SK-N-SH (cell line): ENCODE data around the gene TAS2R16. TPM values are rescaled to one million over a fixed set of nuclear protein-coding genes. Genes with fewer than 3 reads are reported as not detected.

Experiments
- CTCF ChIA-PET: fragments of 300-600, 350-600 bp; formaldehyde crosslinking; extraction: SDS; loops from one replicate; lab custom pipeline; 2021; lab: Yijun Ruan, JAX
- POLR2A ChIA-PET: fragments of 350-600 bp; sonication (Branson Sonifier 250); formaldehyde crosslinking; extraction: SDS; loops from one replicate; lab custom pipeline; 2020; ENCODE audit warnings: antibody characterized with exemption, inconsistent platforms; lab: Yijun Ruan, JAX
- DNase-seq: peaks from one replicate; pipeline ENCODE4 v3.0.0; 2012
- H2AFZ ChIP-seq: fragments of 200-600 bp; sonication (generic); 2 replicates; pipeline ENCODE4 v1.8.1; 2016; ENCODE audit warnings: antibody characterized with exemption, mild to moderate bottlenecking, low read depth
- H3F3A ChIP-seq: fragments of 200-600 bp; sonication (generic); replicated peaks from 2 replicates; pipeline ENCODE3; 2016; ENCODE audit warnings: antibody characterized with exemption, mild to moderate bottlenecking; ENCODE audit not compliant: insufficient read depth
- H3K27ac ChIP-seq, 2 experiments: fragments of 200-500 bp in 1 of 2; fragments of 200-600 bp in 1 of 2; sonication (Bioruptor generic) in 1 of 2; sonication (generic), shearing (Covaris generic) in 1 of 2; 2 replicates each; pipeline versions ENCODE4 v1.5.1 to v1.6.1; 2014 to 2016; ENCODE audit warnings: low read depth in 2 of 2, inconsistent platforms in 1 of 2, low read length in 1 of 2, mild to moderate bottlenecking in 1 of 2, mixed read lengths in 1 of 2
- H3K27me3 ChIP-seq: fragments of 200-600 bp; sonication (generic), shearing (Covaris generic); 2 replicates; pipeline ENCODE4 v1.6.1; 2016; ENCODE audit warnings: mixed run types; ENCODE audit not compliant: insufficient read depth
- H3K36me3 ChIP-seq, 2 experiments: fragments of 200-500 bp in 1 of 2; fragments of 200-600 bp in 1 of 2; sonication (Bioruptor generic) in 1 of 2; sonication (generic) in 1 of 2; replicated peaks in 1 of 2; 2 replicates each; pipeline versions ENCODE3 to v1.5.1; 2014 to 2016; ENCODE audit warnings: low read length in 1 of 2, mild to moderate bottlenecking in 1 of 2; ENCODE audit not compliant: insufficient read depth in 2 of 2, control insufficient read depth in 1 of 2
- H3K4me1 ChIP-seq, 2 experiments: fragments of 200-500 bp in 1 of 2; fragments of 200-600 bp in 1 of 2; sonication (Bioruptor generic) in 1 of 2; sonication (generic), shearing (Covaris generic) in 1 of 2; 2 replicates each; pipeline versions ENCODE4 v1.5.1 to v1.6.1; 2014 to 2016; ENCODE audit warnings: low read depth in 1 of 2, low read length in 1 of 2, mixed run types in 1 of 2; ENCODE audit not compliant: insufficient read depth in 2 of 2, control insufficient read depth in 1 of 2
- H3K4me2 ChIP-seq: fragments of 200-600 bp; sonication (generic), shearing (Covaris generic); 2 replicates; pipeline ENCODE4 v1.6.1; 2017; ENCODE audit warnings: mixed run types
- H3K4me3 ChIP-seq, 2 experiments: fragments of 200-500 bp in 1 of 2; fragments of 200-600 bp in 1 of 2; sonication (Bioruptor generic) in 1 of 2; sonication (generic), shearing (Covaris generic) in 1 of 2; 2 replicates each; pipeline versions ENCODE4 v1.5.1 to v1.8.1; 2014 to 2016; ENCODE audit warnings: low read depth in 2 of 2, inconsistent platforms in 1 of 2, low read length in 1 of 2, mild to moderate bottlenecking in 1 of 2, mixed read lengths in 1 of 2, moderate library complexity in 1 of 2
- H3K79me2 ChIP-seq: fragments of 200-600 bp; sonication (generic); 2 replicates; pipeline ENCODE4 v1.8.1; 2017; ENCODE audit warnings: mild to moderate bottlenecking; ENCODE audit not compliant: insufficient read depth
- H3K9ac ChIP-seq: fragments of 200-600 bp; sonication (generic); 2 replicates; pipeline ENCODE4 v1.6.1; 2017; ENCODE audit warnings: mixed run types
- H3K9me2 ChIP-seq: fragments of 200-600 bp; sonication (generic); 2 replicates; pipeline ENCODE4 v1.6.1; 2017; ENCODE audit warnings: mixed run types
- H3K9me3 ChIP-seq: fragments of 200-600 bp; sonication (generic); 2 replicates; pipeline ENCODE4 v1.6.1; 2017; ENCODE audit warnings: mixed run types, mild to moderate bottlenecking, moderate library complexity
- H4K20me1 ChIP-seq: fragments of 200-600 bp; sonication (generic); 2 replicates; pipeline ENCODE4 v1.6.1; 2017; ENCODE audit warnings: mild to moderate bottlenecking, mixed run types; ENCODE audit not compliant: insufficient read depth
- ELF1 ChIP-seq: IDR thresholded peaks from 2 replicates; pipeline ENCODE4 v1.4.0; 2012
- EP300 ChIP-seq, 2 experiments: IDR thresholded peaks; 2 replicates each; pipeline versions ENCODE4 v1.4.0 to v1.6.1; 2012; ENCODE audit warnings: borderline replicate concordance in 1 of 2, low read depth in 1 of 2, low read length in 1 of 2
- EZH2phosphoT487 ChIP-seq: fragments of 200-600 bp; sonication (generic); IDR thresholded peaks from 2 replicates; pipeline ENCODE4 v1.6.1; 2017; ENCODE audit warnings: low read depth, mixed run types, mild to moderate bottlenecking, antibody characterized with exemption, moderate library complexity, borderline replicate concordance
- FOSL2 ChIP-seq: IDR thresholded peaks from 2 replicates; pipeline ENCODE4 v1.4.0; 2012; ENCODE audit warnings: low read depth, mild to moderate bottlenecking, moderate library complexity, borderline replicate concordance
- FOXJ3 ChIP-seq: sonication (generic); formaldehyde crosslinking; IDR thresholded peaks from 2 replicates; pipeline ENCODE4 v1.5.1; 2020; ENCODE audit warnings: mild to moderate bottlenecking, missing genetic modification reagents
- GABPA ChIP-seq: IDR thresholded peaks from 2 replicates; pipeline ENCODE4 v1.4.0; 2012; ENCODE audit warnings: low read depth, mild to moderate bottlenecking
- MEF2A ChIP-seq: IDR thresholded peaks from 2 replicates; pipeline ENCODE4 v1.4.0; 2012; ENCODE audit warnings: low read depth, borderline replicate concordance
- NFIC ChIP-seq: IDR thresholded peaks from 2 replicates; pipeline ENCODE4 v1.4.0; 2012; ENCODE audit warnings: borderline replicate concordance
- NRF1 ChIP-seq: IDR thresholded peaks from 2 replicates; pipeline ENCODE4 v1.6.1; 2012; ENCODE audit warnings: low read depth, mild to moderate bottlenecking, low read length
- RAD21 ChIP-seq: IDR thresholded peaks from 2 replicates; pipeline ENCODE4 v1.6.1; 2012; ENCODE audit warnings: mild to moderate bottlenecking, low read length
- RCOR1 ChIP-seq: fragments of 150-350 bp; IDR thresholded peaks from 2 replicates; pipeline ENCODE4 v1.6.1; 2017; ENCODE audit warnings: antibody characterized with exemption, low read length
- RFX5 ChIP-seq: IDR thresholded peaks from 2 replicates; pipeline ENCODE4 v1.6.1; 2012; ENCODE audit warnings: mild to moderate bottlenecking, improper control_type of control experiment, low read length
- SMC3 ChIP-seq: IDR thresholded peaks from 2 replicates; pipeline ENCODE4 v1.6.1; 2012; ENCODE audit warnings: low read depth, low read length, improper control_type of control experiment
- TCF12 ChIP-seq: IDR thresholded peaks from 2 replicates; pipeline ENCODE4 v1.4.0; 2012
- TEAD4 ChIP-seq: IDR thresholded peaks from 2 replicates; pipeline ENCODE4 v1.4.0; 2012; ENCODE audit warnings: mild to moderate bottlenecking, borderline replicate concordance; ENCODE audit not compliant: insufficient read depth
- YY1 ChIP-seq: IDR thresholded peaks from 2 replicates; pipeline ENCODE4 v1.4.0; 2012; ENCODE audit warnings: low read depth, mild to moderate bottlenecking
- WGBS: methylation state at CpG from one replicate; pipeline ENCODE4 v1.1.6; 2017; ENCODE audit warnings: low lambda C conversion rate; 5-methylcytosine and 5-hydroxymethylcytosine counted together
- polyA plus RNA-seq, 3 experiments: library from polyadenylated mRNA; depleted of rRNA; stranded (reverse); fragments of >200 nt; gene quantifications; 2 replicates each; pipeline ENCODE4 v1.2.3, GENCODE V29; 2012
- TF ChIP-seq, protein P1 (sequence below): fragments of 200-600 bp; sonication (generic); IDR thresholded peaks from 2 replicates; pipeline ENCODE4 v1.6.1; 2017; ENCODE audit warnings: antibody characterized with exemption, mild to moderate bottlenecking, moderate library complexity
- TF ChIP-seq, protein P2 (sequence below): IDR thresholded peaks from 2 replicates; pipeline ENCODE4 v1.4.0; 2012; ENCODE audit warnings: low read depth
- TF ChIP-seq, protein P3 (sequence below): fragments of 150-350 bp; IDR thresholded peaks from 2 replicates; pipeline ENCODE4 v1.6.1; 2017; ENCODE audit warnings: antibody characterized with exemption, low read length, low read depth, borderline replicate concordance
- TF ChIP-seq, protein P4 (sequence below): IDR thresholded peaks from 2 replicates; pipeline ENCODE4 v1.6.1; 2012; ENCODE audit warnings: mild to moderate bottlenecking, low read depth, low read length, moderate library complexity

Gene TAS2R16
- polyA plus RNA-seq, 1 of the 3 experiments (the other 2 are of a cell fraction): not detected

DNA sequence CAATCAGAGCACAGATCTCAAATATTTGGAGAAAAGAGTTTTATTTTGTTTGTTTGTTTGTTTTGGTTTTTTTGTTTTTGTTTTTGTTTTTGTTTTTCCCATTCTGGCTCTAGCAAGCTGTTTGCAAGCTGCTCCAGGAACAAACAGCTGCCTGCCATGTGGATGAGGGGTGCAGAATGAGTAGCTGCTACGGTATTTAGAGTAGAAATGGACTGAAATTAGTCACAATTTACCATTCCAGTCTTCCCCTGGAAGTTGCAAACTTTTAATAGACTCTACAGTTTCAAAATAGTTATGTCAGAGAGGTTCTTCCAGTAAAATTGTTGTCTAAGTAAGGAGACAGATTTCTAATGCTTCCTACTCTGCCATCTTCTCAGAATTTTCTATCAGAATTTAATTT is 27.1 kb upstream of the TAS2R16 start:
- Histone ChIP-seq H3K27ac (no peak overlapping the region), H3K4me1 (peaks cover 0 to 12% of the 10 kb centered on the region in 2 experiments; a peak in 1 of 4 replicates), H3K9ac (no peak overlapping the region), H3K9me2 (no peaks in the 10 kb centered on the region), H3K27me3 (no peaks in the 10 kb centered on the region), H3K4me3 (no peak overlapping the region), H3K79me2 (no peaks in the 10 kb centered on the region), H2AFZ (no peak overlapping the region), H3F3A (peaks cover 15% of the 10 kb centered on the region), H3K9me3 (no peaks in the 10 kb centered on the region), H4K20me1 (no peaks in the 10 kb centered on the region), H3K4me2 (no peak overlapping the region), H3K36me3 (no peaks in the 10 kb centered on the region)
- TF ChIP-seq TEAD4 (no peak), ELF1 (no peak), RAD21 (no peak), MEF2A (no peak), NFIC (no peak), NRF1 (no peak), GABPA (no peak), TCF12 (no peak), FOXJ3 (CRISPR knock-in tag) (no peak), RCOR1 (no peak), EZH2phosphoT487 (no peak), SMC3 (no peak), YY1 (no peak), FOSL2 (no peak), EP300 (IDR thresholded peaks at IDR 0.05; ENCODE audit: borderline replicate concordance in 1 of 2, low read depth in 1 of 2, low read length in 1 of 2) (no peak), RFX5 (no peak)
- TF ChIP-seq, protein P1, sequence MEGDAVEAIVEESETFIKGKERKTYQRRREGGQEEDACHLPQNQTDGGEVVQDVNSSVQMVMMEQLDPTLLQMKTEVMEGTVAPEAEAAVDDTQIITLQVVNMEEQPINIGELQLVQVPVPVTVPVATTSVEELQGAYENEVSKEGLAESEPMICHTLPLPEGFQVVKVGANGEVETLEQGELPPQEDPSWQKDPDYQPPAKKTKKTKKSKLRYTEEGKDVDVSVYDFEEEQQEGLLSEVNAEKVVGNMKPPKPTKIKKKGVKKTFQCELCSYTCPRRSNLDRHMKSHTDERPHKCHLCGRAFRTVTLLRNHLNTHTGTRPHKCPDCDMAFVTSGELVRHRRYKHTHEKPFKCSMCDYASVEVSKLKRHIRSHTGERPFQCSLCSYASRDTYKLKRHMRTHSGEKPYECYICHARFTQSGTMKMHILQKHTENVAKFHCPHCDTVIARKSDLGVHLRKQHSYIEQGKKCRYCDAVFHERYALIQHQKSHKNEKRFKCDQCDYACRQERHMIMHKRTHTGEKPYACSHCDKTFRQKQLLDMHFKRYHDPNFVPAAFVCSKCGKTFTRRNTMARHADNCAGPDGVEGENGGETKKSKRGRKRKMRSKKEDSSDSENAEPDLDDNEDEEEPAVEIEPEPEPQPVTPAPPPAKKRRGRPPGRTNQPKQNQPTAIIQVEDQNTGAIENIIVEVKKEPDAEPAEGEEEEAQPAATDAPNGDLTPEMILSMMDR: no peak
- TF ChIP-seq, protein P2, sequence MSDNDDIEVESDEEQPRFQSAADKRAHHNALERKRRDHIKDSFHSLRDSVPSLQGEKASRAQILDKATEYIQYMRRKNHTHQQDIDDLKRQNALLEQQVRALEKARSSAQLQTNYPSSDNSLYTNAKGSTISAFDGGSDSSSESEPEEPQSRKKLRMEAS: no peak
- TF ChIP-seq, protein P3, sequence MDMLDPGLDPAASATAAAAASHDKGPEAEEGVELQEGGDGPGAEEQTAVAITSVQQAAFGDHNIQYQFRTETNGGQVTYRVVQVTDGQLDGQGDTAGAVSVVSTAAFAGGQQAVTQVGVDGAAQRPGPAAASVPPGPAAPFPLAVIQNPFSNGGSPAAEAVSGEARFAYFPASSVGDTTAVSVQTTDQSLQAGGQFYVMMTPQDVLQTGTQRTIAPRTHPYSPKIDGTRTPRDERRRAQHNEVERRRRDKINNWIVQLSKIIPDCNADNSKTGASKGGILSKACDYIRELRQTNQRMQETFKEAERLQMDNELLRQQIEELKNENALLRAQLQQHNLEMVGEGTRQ: no peak
- TF ChIP-seq, protein P4, sequence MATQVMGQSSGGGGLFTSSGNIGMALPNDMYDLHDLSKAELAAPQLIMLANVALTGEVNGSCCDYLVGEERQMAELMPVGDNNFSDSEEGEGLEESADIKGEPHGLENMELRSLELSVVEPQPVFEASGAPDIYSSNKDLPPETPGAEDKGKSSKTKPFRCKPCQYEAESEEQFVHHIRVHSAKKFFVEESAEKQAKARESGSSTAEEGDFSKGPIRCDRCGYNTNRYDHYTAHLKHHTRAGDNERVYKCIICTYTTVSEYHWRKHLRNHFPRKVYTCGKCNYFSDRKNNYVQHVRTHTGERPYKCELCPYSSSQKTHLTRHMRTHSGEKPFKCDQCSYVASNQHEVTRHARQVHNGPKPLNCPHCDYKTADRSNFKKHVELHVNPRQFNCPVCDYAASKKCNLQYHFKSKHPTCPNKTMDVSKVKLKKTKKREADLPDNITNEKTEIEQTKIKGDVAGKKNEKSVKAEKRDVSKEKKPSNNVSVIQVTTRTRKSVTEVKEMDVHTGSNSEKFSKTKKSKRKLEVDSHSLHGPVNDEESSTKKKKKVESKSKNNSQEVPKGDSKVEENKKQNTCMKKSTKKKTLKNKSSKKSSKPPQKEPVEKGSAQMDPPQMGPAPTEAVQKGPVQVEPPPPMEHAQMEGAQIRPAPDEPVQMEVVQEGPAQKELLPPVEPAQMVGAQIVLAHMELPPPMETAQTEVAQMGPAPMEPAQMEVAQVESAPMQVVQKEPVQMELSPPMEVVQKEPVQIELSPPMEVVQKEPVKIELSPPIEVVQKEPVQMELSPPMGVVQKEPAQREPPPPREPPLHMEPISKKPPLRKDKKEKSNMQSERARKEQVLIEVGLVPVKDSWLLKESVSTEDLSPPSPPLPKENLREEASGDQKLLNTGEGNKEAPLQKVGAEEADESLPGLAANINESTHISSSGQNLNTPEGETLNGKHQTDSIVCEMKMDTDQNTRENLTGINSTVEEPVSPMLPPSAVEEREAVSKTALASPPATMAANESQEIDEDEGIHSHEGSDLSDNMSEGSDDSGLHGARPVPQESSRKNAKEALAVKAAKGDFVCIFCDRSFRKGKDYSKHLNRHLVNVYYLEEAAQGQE: no peak
- POLR2A ChIA-PET: no interaction called here
- 0% methylated on average over 1 of the region's 1 CpG for WGBS
- DNase-seq: no peak
- CTCF ChIA-PET: no interaction called here
